ENCODE data around the gene PLK5. TPM values are rescaled to one million over a fixed set of nuclear protein-coding genes. Genes with fewer than 3 reads are reported as not detected.

Gene PLK5
- total and polyA plus RNA-seq, 2 of the 4 experiments (the other 2 are of a cell fraction): not detected

DNA sequence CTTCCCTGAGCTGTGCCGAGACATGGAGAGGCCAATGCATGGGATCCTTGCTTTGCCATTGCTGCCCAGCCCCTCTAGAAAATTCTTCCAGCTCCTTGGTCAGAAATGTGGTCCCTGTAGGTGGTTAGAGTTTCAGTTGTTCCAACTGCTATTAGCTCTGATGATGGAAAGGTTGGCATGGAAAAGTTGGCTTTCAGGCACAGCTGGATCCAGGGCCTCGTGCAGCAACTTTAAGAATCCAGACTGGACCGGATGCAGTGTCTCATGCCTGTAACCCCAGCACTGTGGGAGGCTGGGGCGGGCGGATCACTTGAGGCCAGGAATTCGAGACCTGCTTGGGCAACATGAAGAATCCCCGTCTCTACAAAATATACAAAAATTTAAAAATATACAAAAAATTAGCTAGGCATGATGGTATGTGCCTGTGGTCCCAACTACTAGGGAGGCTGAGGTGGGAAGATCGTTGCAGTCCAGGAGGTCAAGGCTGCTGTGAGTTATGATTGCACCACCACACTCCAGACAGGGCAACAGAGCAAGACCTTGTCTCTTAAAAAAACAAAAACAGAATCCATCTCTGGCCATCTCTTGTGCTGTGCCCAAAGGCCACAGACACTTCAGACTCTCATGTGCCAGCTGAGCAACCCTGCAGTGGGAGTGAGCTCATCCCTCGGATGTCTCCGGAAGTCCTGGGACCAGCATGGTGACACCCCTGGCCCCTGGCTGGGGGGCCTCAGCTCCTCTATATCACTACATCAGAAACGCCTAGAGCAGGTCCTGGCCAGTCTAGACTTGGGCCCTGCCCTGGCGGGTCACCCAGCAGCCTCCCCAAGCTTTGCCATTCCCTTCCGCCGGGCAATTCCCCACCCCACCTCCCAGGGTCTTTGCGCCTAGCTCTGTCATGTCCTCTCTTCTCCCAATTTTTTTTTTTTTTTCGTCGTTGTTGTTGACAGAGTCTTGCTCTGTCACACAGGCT, 27.5 kb downstream of the PLK5 start:
- Histone ChIP-seq H3K4me1 (ENCODE audit: control insufficient read depth, insufficient read depth, low read length) (no peaks in the 10 kb centered on the region), H3K36me3 (ENCODE audit: control insufficient read depth, insufficient read depth, low read length) (peaks cover 15% of the 10 kb centered on the region), H3K79me1 (ENCODE audit: low read depth in 1 of 2, low read length in 2 of 2) (peaks cover 4 to 6% of the 10 kb centered on the region in 2 experiments; a peak in 2 of 4 replicates), H4K91ac (ENCODE audit: insufficient read depth, low read depth, low read length) (no peak overlapping the region), H3K4me2 (ENCODE audit: low read depth, low read length) (no peak overlapping the region), H2AFZ (replicated peaks; ENCODE audit: low read length, poor library complexity) (no peak overlapping the region), H3K9ac (ENCODE audit: low read depth, low read length) (no peak overlapping the region), H2BK120ac (ENCODE audit: low read depth, low read length) (no peak overlapping the region), H2BK15ac (ENCODE audit: low read depth, low read length) (no peak overlapping the region), H3K23ac (ENCODE audit: low read depth, low read length) (no peak overlapping the region), H2AK5ac (ENCODE audit: low read depth, low read length) (no peak overlapping the region), H3K4ac (ENCODE audit: low read depth, low read length) (no peak overlapping the region), H3K56ac (ENCODE audit: extremely low read depth, insufficient read depth, low read length) (no peak overlapping the region), H4K8ac (ENCODE audit: low read depth in 2 of 2, low read length in 2 of 2) (no peak overlapping the region), H3K27me3 (ENCODE audit: control insufficient read depth, insufficient read depth, low read length) (no peaks in the 10 kb centered on the region), H2AK9ac (replicated peaks; ENCODE audit: low read depth, low read length, poor library complexity) (no peak overlapping the region), H3K27ac (ENCODE audit: insufficient read depth, low read length) (no peak overlapping the region), H4K5ac (ENCODE audit: low read depth, low read length) (no peak overlapping the region), H2BK20ac (ENCODE audit: low read depth, low read length) (no peak overlapping the region), H2BK5ac (ENCODE audit: low read depth, low read length, poor library complexity, severe bottlenecking) (no peak overlapping the region), H4K20me1 (ENCODE audit: insufficient read depth, low read length) (peaks cover 1% of the 10 kb centered on the region; the same call in 1 of the 2 replicates), H3K14ac (replicated peaks; ENCODE audit: low read depth, low read length) (no peak overlapping the region), H3K18ac (ENCODE audit: low read depth, low read length) (no peak overlapping the region), H3K4me3 (ENCODE audit: insufficient read depth, low read depth, low read length) (no peak overlapping the region), H3K9me3 (ENCODE audit: control insufficient read depth, insufficient read depth, low read length) (no peaks in the 10 kb centered on the region), H3K9me1 (ENCODE audit: insufficient read depth, low read length) (peaks cover 3% of the 10 kb centered on the region; the same call in 1 of the 2 replicates)
- CTCF ChIA-PET: no interaction called here
- intact Hi-C loops (cut with micrococcal nuclease): no loop called here
- 85% methylated on average over 6 of the region's 17 CpGs; no CpG with 5 or more reads in 1 of the 2 experiments for whole genome bisulfite sequencing, 2 experiments (ENCODE audit: extremely low coverage in 2 of 2, insufficient read length in 1 of 2)
- dilution Hi-C loops (cut with HindIII; ENCODE audit: low sequenced_read_pairs, unreplicated experiment): no loop called here
- in situ Hi-C loops (cut with MboI; ENCODE audit: low sequenced_read_pairs): no loop called here
- DNase-seq (no peak), ATAC-seq (ENCODE audit: low read depth) (no peak; the same call in 1 of the 2 replicates)
- no TSS peak for BruUV-seq (replicated peaks)
- POLR2A ChIA-PET (ENCODE audit: unreplicated experiment): no interaction called here
- TF ChIP-seq CHD1 (IDR thresholded peaks at IDR 0.05; ENCODE audit: low read depth, low read length): no peak
- TF ChIP-seq FOS (IDR thresholded peaks at IDR 0.05; ENCODE audit: low read depth, low read length): no peak
- TF ChIP-seq MXI1 (IDR thresholded peaks at IDR 0.05; ENCODE audit: borderline replicate concordance, low read depth, low read length): no peak
- no peak for TF ChIP-seq RCOR1 (IDR thresholded peaks at IDR 0.05; ENCODE audit: insufficient replicate concordance, low read length)
- no peak for TF ChIP-seq POLR2A (IDR thresholded peaks at IDR 0.05; ENCODE audit: low read depth, low read length)
- no peak for TF ChIP-seq MAZ (IDR thresholded peaks at IDR 0.05; ENCODE audit: borderline replicate concordance, low read depth, low read length)
- TF ChIP-seq, protein P1, sequence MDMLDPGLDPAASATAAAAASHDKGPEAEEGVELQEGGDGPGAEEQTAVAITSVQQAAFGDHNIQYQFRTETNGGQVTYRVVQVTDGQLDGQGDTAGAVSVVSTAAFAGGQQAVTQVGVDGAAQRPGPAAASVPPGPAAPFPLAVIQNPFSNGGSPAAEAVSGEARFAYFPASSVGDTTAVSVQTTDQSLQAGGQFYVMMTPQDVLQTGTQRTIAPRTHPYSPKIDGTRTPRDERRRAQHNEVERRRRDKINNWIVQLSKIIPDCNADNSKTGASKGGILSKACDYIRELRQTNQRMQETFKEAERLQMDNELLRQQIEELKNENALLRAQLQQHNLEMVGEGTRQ (IDR thresholded peaks at IDR 0.05; ENCODE audit: low read depth, low read length): no peak
- no peak for TF ChIP-seq NFE2L2 (IDR thresholded peaks at IDR 0.05; ENCODE audit: low read depth, low read length)
- TF ChIP-seq CEBPB (IDR thresholded peaks at IDR 0.05; ENCODE audit: low read depth, low read length): no peak
- TF ChIP-seq RAD21 (IDR thresholded peaks at IDR 0.05; ENCODE audit: low read length): no peak
- TF ChIP-seq, protein P2, sequence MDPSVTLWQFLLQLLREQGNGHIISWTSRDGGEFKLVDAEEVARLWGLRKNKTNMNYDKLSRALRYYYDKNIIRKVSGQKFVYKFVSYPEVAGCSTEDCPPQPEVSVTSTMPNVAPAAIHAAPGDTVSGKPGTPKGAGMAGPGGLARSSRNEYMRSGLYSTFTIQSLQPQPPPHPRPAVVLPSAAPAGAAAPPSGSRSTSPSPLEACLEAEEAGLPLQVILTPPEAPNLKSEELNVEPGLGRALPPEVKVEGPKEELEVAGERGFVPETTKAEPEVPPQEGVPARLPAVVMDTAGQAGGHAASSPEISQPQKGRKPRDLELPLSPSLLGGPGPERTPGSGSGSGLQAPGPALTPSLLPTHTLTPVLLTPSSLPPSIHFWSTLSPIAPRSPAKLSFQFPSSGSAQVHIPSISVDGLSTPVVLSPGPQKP (IDR thresholded peaks at IDR 0.05; ENCODE audit: borderline replicate concordance, low read depth, low read length): no peak
- TF ChIP-seq MAFK (IDR thresholded peaks at IDR 0.05; ENCODE audit: low read depth, low read length): no peak
- TF ChIP-seq SMC3 (IDR thresholded peaks at IDR 0.05; ENCODE audit: low read depth, low read length): no peak
- no peak for TF ChIP-seq RFX5 (IDR thresholded peaks at IDR 0.05; ENCODE audit: low read depth, low read length)

Data from IMR-90 (cell line).